Left ventricle myocardium inferior (tissue), 1 donor: ENCODE measurements around the gene PLXNA4. TPM values are rescaled to one million over a fixed set of nuclear protein-coding genes. Genes with fewer than 3 reads are reported as not detected.

Experiments
- DNase-seq: peaks from one replicate; pipeline ENCODE4 v3.0.0-alpha.2; 2020
- H3K27ac ChIP-seq: fragments of 200-600 bp; replicated peaks from 2 replicates; pipeline ENCODE4 v1.8.0; 2021
- H3K27me3 ChIP-seq: fragments of 200-600 bp; 2 replicates; pipeline ENCODE4 v1.8.0; 2021; ENCODE audit warnings: low read depth
- H3K36me3 ChIP-seq: fragments of 200-600 bp; 2 replicates; pipeline ENCODE4 v1.8.0; 2021
- H3K4me1 ChIP-seq: fragments of 200-600 bp; 2 replicates; pipeline ENCODE4 v1.8.0; 2021
- H3K4me3 ChIP-seq: fragments of 200-600 bp; 2 replicates; pipeline ENCODE4 v1.8.0; 2021; ENCODE audit warnings: mild to moderate bottlenecking, moderate library complexity
- H3K9me3 ChIP-seq: fragments of 200-600 bp; replicated peaks from 2 replicates; pipeline ENCODE4 v1.8.0; 2021
- CTCF ChIP-seq: fragments of 200-600 bp; IDR thresholded peaks from 2 replicates; pipeline ENCODE4 v1.8.0; 2021; ENCODE audit warnings: antibody characterized with exemption, mild to moderate bottlenecking, borderline replicate concordance
- intact Hi-C: fragments of 100-400 bp; cut with micrococcal nuclease; formaldehyde crosslinking; loops from one replicate; pipeline ENCODE4 v1.11.0; 2022
- total RNA-seq: library from RNA; stranded (reverse); fragmentation: NEBNext Ultra II Directional; extraction: Animal tissue kit (Norgen Biotek cat#: 25700); gene quantifications from one replicate; pipeline ENCODE4 v1.2.1, GENCODE V29; 2021
- donor health status: DM: no; HTN: yes; CAD: no; lungs with severe emphysema.

Gene PLXNA4
- total RNA-seq, 1 donor from 2014 or later = 18.1 TPM

- H3K9me3 ChIP-seq = no peaks in the 10 kb centered on the region
- peaks cover 10% of the 10 kb centered on the region for H3K36me3 ChIP-seq
- H3K4me3 ChIP-seq = no peak overlapping the region
- H3K27ac ChIP-seq = no peak overlapping the region
- no peaks in the 10 kb centered on the region for H3K27me3 ChIP-seq
- peaks cover 41% of the 10 kb centered on the region for H3K4me1 ChIP-seq
- intact Hi-C loops = no loop called here
- DNase-seq = no peak
- no peak for TF ChIP-seq CTCF
Measured at GRCh38 chr7:132511921-132512320, 64.3 kb downstream of the PLXNA4 start.

GRCh38 chr7:132511387-132511786, 64.9 kb downstream of the PLXNA4 start:
- TF ChIP-seq CTCF = no peak
- Histone ChIP-seq H3K27me3 (no peaks in the 10 kb centered on the region), H3K4me3 (no peak overlapping the region), H3K36me3 (peaks cover 16% of the 10 kb centered on the region), H3K9me3 (no peaks in the 10 kb centered on the region), H3K4me1 (peaks cover 36% of the 10 kb centered on the region), H3K27ac (no peak overlapping the region)
- intact Hi-C loops = no loop called here
- DNase-seq = no peak

GRCh38 chr7:132509643-132510042, 66.6 kb downstream of the PLXNA4 start:
- H3K4me1 ChIP-seq = peaks cover 19% of the 10 kb centered on the region
- H3K27ac ChIP-seq = peak overlapping the region; percentile 44
- H3K36me3 ChIP-seq = peaks cover 16% of the 10 kb centered on the region
- no peaks in the 10 kb centered on the region for H3K27me3 ChIP-seq
- no peak for DNase-seq
- no peak for TF ChIP-seq CTCF
- no peak overlapping the region for H3K4me3 ChIP-seq
- intact Hi-C loops = loop anchor here (10.0 kb wide), 1 partner anchor 185 kb away; no protein-coding TSS in a partner anchor
- H3K9me3 ChIP-seq = no peaks in the 10 kb centered on the region

- H3K4me1 ChIP-seq = peaks cover 19% of the 10 kb centered on the region
- H3K36me3 ChIP-seq = peaks cover 16% of the 10 kb centered on the region
- intact Hi-C loops = loop anchor here (10.0 kb wide), 1 partner anchor 184 kb away; no protein-coding TSS in a partner anchor
- peak overlapping the region; percentile 44 for H3K27ac ChIP-seq
- no peak for TF ChIP-seq CTCF
- no peaks in the 10 kb centered on the region for H3K27me3 ChIP-seq
- no peaks in the 10 kb centered on the region for H3K9me3 ChIP-seq
- DNase-seq = peak; percentile 41
- H3K4me3 ChIP-seq = no peak overlapping the region
Measured at GRCh38 chr7:132508724-132509353, 67.4 kb downstream of the PLXNA4 start.

GRCh38 chr7:132504852-132505251, 71.4 kb downstream of the PLXNA4 start:
- H3K36me3 ChIP-seq = peaks cover 16% of the 10 kb centered on the region
- TF ChIP-seq CTCF = no peak
- intact Hi-C loops = loop anchor here (10.0 kb wide), 1 partner anchor 180 kb away; no protein-coding TSS in a partner anchor
- H3K4me1 ChIP-seq = peaks cover 34% of the 10 kb centered on the region
- no peaks in the 10 kb centered on the region for H3K27me3 ChIP-seq
- no peak overlapping the region for H3K27ac ChIP-seq
- no peak overlapping the region for H3K4me3 ChIP-seq
- no peaks in the 10 kb centered on the region for H3K9me3 ChIP-seq
- no peak for DNase-seq
